HCT116 (cell line): ENCODE results near the gene STARD3. TPM values are rescaled to one million over a fixed set of nuclear protein-coding genes. Genes with fewer than 3 reads are reported as not detected.

Experiments used
- ATAC-seq: fragments of 200-7000 bp; cut with Tn5 transposase; 2 replicates; pipeline ENCODE4 v1.9.1; 2020; ENCODE audit warnings: mild to moderate bottlenecking, moderate library complexity
- BruUV-seq: library from RNA; stranded (reverse); fragments of 400-500 nt; replicated peaks from 2 replicates; lab custom pipeline; 2021; lab: Mats Ljungman, UMichigan
- CTCF ChIA-PET: fragments of 300-600 bp; sonication (Branson Sonifier 250); formaldehyde crosslinking; loops from one replicate; lab custom pipeline; 2021; ENCODE audit warnings: antibody characterized with exemption; lab: Charles Lee
- POLR2A ChIA-PET: fragments of 300-600, 350-600 bp; sonication (Branson Sonifier 250); formaldehyde crosslinking; loops from one replicate; lab custom pipeline; 2021; ENCODE audit warnings: antibody characterized with exemption; lab: Charles Lee
- RAD21 ChIA-PET, 2 experiments: fragments of 300-600 bp; sonication (Branson Sonifier 250); formaldehyde crosslinking; loops; one replicate each; lab custom pipeline; 2023; ENCODE audit warnings: low total read pairs in 2 of 2; ENCODE audit not compliant: uncharacterized antibody in 2 of 2, unreplicated experiment in 2 of 2, low non-redundant PET in 1 of 2; lab: Charles Lee
- DNase-seq: peaks from one replicate; pipeline ENCODE4 v3.0.0-alpha.2; 2010; ENCODE audit warnings: low read depth, low spot score
- H2AFZ ChIP-seq: fragments of 200-600 bp; shearing (Covaris generic), sonication (generic); 2 replicates; pipeline ENCODE4 v1.6.1; 2017; ENCODE audit warnings: low read depth, mixed run types, mixed read lengths, antibody characterized with exemption, low read length; ENCODE audit not compliant: poor library complexity, severe bottlenecking
- H3K27ac ChIP-seq: 2 replicates; pipeline ENCODE4 v1.5.1; 2012; ENCODE audit warnings: low read depth, low read length
- H3K27me3 ChIP-seq: fragments of 200-600 bp; sonication (generic); 2 replicates; pipeline ENCODE4 v1.6.1; 2016; ENCODE audit warnings: mixed run types, low read length, mixed read lengths; ENCODE audit not compliant: insufficient read depth
- H3K36me3 ChIP-seq, 2 experiments: fragments of 200-500 bp in 1 of 2; fragments of 200-600 bp in 1 of 2; sonication (Bioruptor generic) in 1 of 2; sonication (generic) in 1 of 2; 2 replicates each; pipeline versions ENCODE4 v1.5.1 to v1.6.1; 2014 to 2016; ENCODE audit warnings: low read length in 2 of 2, inconsistent platforms in 1 of 2, mixed read lengths in 1 of 2, mixed run types in 1 of 2; ENCODE audit not compliant: insufficient read depth in 2 of 2, control insufficient read depth in 1 of 2
- H3K4me1 ChIP-seq, 2 experiments: fragments of 200-600 bp in 1 of 2; sonication (generic) in 1 of 2; 2 replicates each; pipeline versions ENCODE4 v1.5.1 to v1.6.1; 2012 to 2017; ENCODE audit warnings: low read length in 2 of 2, inconsistent platforms in 1 of 2, mild to moderate bottlenecking in 1 of 2, mixed read lengths in 1 of 2, mixed run types in 1 of 2, moderate library complexity in 1 of 2; ENCODE audit not compliant: insufficient read depth in 2 of 2, control insufficient read depth in 1 of 2
- H3K4me2 ChIP-seq: fragments of 200-600 bp; sonication (generic); 2 replicates; pipeline ENCODE4 v1.6.1; 2017; ENCODE audit warnings: mixed run types, low read length, mixed read lengths
- H3K4me3 ChIP-seq, 2 experiments: fragments of 200-600 bp in 1 of 2; sonication (generic) in 1 of 2; replicated peaks in 1 of 2; 2 replicates each; pipeline ENCODE4 v1.5.1; 2011 to 2016; ENCODE audit warnings: low read length in 2 of 2, control low read depth in 1 of 2, low read depth in 1 of 2, mild to moderate bottlenecking in 1 of 2, mixed read lengths in 1 of 2, mixed run types in 1 of 2
- H3K79me2 ChIP-seq: fragments of 200-600 bp; sonication (generic); 2 replicates; pipeline ENCODE4 v1.6.1; 2017; ENCODE audit warnings: mild to moderate bottlenecking, mixed run types, low read length, moderate library complexity, mixed read lengths; ENCODE audit not compliant: insufficient read depth
- H3K9ac ChIP-seq: fragments of 200-600 bp; sonication (generic); 2 replicates; pipeline ENCODE4 v1.6.1; 2016; ENCODE audit warnings: low read length, mixed read lengths
- H3K9me2 ChIP-seq: fragments of 200-600 bp; sonication (generic), shearing (Covaris generic); 2 replicates; pipeline ENCODE4 v1.6.1; 2017; ENCODE audit warnings: mixed run types, mild to moderate bottlenecking, moderate library complexity; ENCODE audit not compliant: insufficient read depth
- H3K9me3 ChIP-seq, 2 experiments: fragments of 200-500 bp in 1 of 2; fragments of 200-600 bp in 1 of 2; sonication (Bioruptor generic) in 1 of 2; sonication (generic) in 1 of 2; 2 replicates each; pipeline ENCODE4 v1.6.1; 2014 to 2017; ENCODE audit warnings: low read length in 2 of 2, mixed read lengths in 2 of 2, inconsistent platforms in 1 of 2, low read depth in 1 of 2, mild to moderate bottlenecking in 1 of 2, mixed run types in 1 of 2, moderate library complexity in 1 of 2; ENCODE audit not compliant: control insufficient read depth in 1 of 2, insufficient read depth in 1 of 2
- H4K20me1 ChIP-seq: fragments of 200-600 bp; sonication (generic), shearing (Covaris generic); 2 replicates; pipeline ENCODE4 v1.6.1; 2017; ENCODE audit warnings: mixed run types, mild to moderate bottlenecking, moderate library complexity; ENCODE audit not compliant: insufficient read depth
- CEBPB ChIP-seq: IDR thresholded peaks from 2 replicates; pipeline ENCODE4 v1.6.1; 2012; ENCODE audit warnings: low read depth
- EGR1 ChIP-seq: IDR thresholded peaks from 2 replicates; pipeline ENCODE4 v1.6.1; 2012; ENCODE audit warnings: low read depth
- ELF1 ChIP-seq: IDR thresholded peaks from 2 replicates; pipeline ENCODE4 v1.6.1; 2012; ENCODE audit warnings: low read depth, borderline replicate concordance
- EZH2 ChIP-seq: fragments of 200-600 bp; sonication (generic); IDR thresholded peaks from 2 replicates; pipeline ENCODE4 v1.6.1; 2017; ENCODE audit warnings: antibody characterized with exemption, mixed run types
- EZH2phosphoT487 ChIP-seq: fragments of 200-600 bp; IDR thresholded peaks from 2 replicates; pipeline ENCODE4 v1.6.1; 2018; ENCODE audit warnings: antibody characterized with exemption, borderline replicate concordance
- FOSL1 ChIP-seq: IDR thresholded peaks from 2 replicates; pipeline ENCODE4 v1.6.1; 2012; ENCODE audit warnings: low read depth
- MAX ChIP-seq: IDR thresholded peaks from 2 replicates; pipeline ENCODE4 v1.6.1; 2012
- POLR2AphosphoS5 ChIP-seq: IDR thresholded peaks from 2 replicates; pipeline ENCODE4 v1.6.1; 2011; ENCODE audit warnings: mild to moderate bottlenecking, low read depth, low read length, moderate library complexity
- RAD21 ChIP-seq: IDR thresholded peaks from 2 replicates; pipeline ENCODE4 v1.6.1; 2012; ENCODE audit warnings: low read depth, mild to moderate bottlenecking
- REST ChIP-seq: IDR thresholded peaks from 2 replicates; pipeline ENCODE4 v1.6.1; 2012; ENCODE audit warnings: low read depth
- SIN3A ChIP-seq: IDR thresholded peaks from 2 replicates; pipeline ENCODE4 v1.6.1; 2012; ENCODE audit warnings: low read depth
- SP1 ChIP-seq: IDR thresholded peaks from 2 replicates; pipeline ENCODE4 v1.6.1; 2012; ENCODE audit warnings: low read depth
- SRF ChIP-seq: IDR thresholded peaks from 2 replicates; pipeline ENCODE4 v1.6.1; 2012; ENCODE audit warnings: low read depth
- TCF7L2 ChIP-seq: IDR thresholded peaks from 2 replicates; pipeline ENCODE4 v1.7.0; 2011; ENCODE audit warnings: borderline replicate concordance, inconsistent platforms; ENCODE audit not compliant: insufficient read depth, insufficient read length; ENCODE audit errors: extremely low read depth
- YY1 ChIP-seq: IDR thresholded peaks from 2 replicates; pipeline ENCODE4 v1.6.1; 2011; ENCODE audit warnings: low read length, low read depth, moderate library complexity, mild to moderate bottlenecking; ENCODE audit not compliant: insufficient replicate concordance; ENCODE audit errors: extremely low read depth
- ZFX ChIP-seq: fragments of 450-650 bp; IDR thresholded peaks from 2 replicates; pipeline ENCODE4 v1.6.1; 2017
- ZNF274 ChIP-seq: fragments of 200-500 bp; sonication (Bioruptor generic); IDR thresholded peaks from 2 replicates; pipeline ENCODE4 v1.6.1; 2014; ENCODE audit warnings: mild to moderate bottlenecking, low read depth, low read length, inconsistent platforms
- intact Hi-C: fragments of 100-400 bp; cut with micrococcal nuclease; formaldehyde crosslinking; loops from 2 replicates; pipeline ENCODE4 v1.10.0; 2022
- total RNA-seq: library from RNA; stranded (reverse); gene quantifications from one replicate; pipeline ENCODE4 v1.2.1, GENCODE V29; 2021; ENCODE audit not compliant: unreplicated experiment

Gene STARD3
- total RNA-seq, 1 experiment from 2014 or later: 73.9 TPM

- H3K27ac ChIP-seq: no peak overlapping the region
- H3K4me1 ChIP-seq: peaks cover 29 to 41% of the 10 kb centered on the region in 2 experiments
- peaks cover 44% of the 10 kb centered on the region for H3K79me2 ChIP-seq
Measured at GRCh38 chr17:39706921-39707337, 70.0 kb downstream of the STARD3 start.

GRCh38 chr17:39709319-39709997, 72.5 kb downstream of the STARD3 start:
- Histone ChIP-seq H3K4me2 (no peak overlapping the region), H3K4me3 (no peak overlapping the region), H3K9me3 (no peaks in the 10 kb centered on the region), H3K27ac (no peak overlapping the region), H3K9ac (no peak overlapping the region), H3K9me2 (no peaks in the 10 kb centered on the region), H3K4me1 (peaks cover 27 to 28% of the 10 kb centered on the region in 2 experiments), H3K27me3 (no peaks in the 10 kb centered on the region), H4K20me1 (no peaks in the 10 kb centered on the region), H3K36me3 (peaks cover 4 to 28% of the 10 kb centered on the region in 2 experiments; a peak in 2 of 4 replicates), H3K79me2 (peaks cover 19% of the 10 kb centered on the region; the same call in 1 of the 2 replicates), H2AFZ (no peak overlapping the region)
- ChIA-PET RAD21 (no interaction called here), POLR2A (no interaction called here), CTCF (interaction anchor here (1.0 kb wide), 1 partner anchor 56 kb away, joined by 3 read pairs; no protein-coding TSS in a partner anchor)
- ATAC-seq (no peak), DNase-seq (no peak)
- intact Hi-C loops: no loop called here
- BruUV-seq: no TSS peak
- TF ChIP-seq MAX: no peak
- TF ChIP-seq SP1: no peak
- no peak for TF ChIP-seq RAD21
- TF ChIP-seq YY1: no peak
- TF ChIP-seq REST: no peak
- no peak for TF ChIP-seq EGR1
- TF ChIP-seq SRF: no peak
- no peak for TF ChIP-seq EZH2
- no peak for TF ChIP-seq EZH2phosphoT487
- no peak for TF ChIP-seq SIN3A
- no peak for TF ChIP-seq CEBPB

More at GRCh38 chr17:39706921-39707337, 70.0 kb downstream of the STARD3 start:
- CTCF ChIA-PET: no interaction called here
- no peak overlapping the region for H2AFZ ChIP-seq
- no peaks in the 10 kb centered on the region for H3K9me2 ChIP-seq
- H3K27me3 ChIP-seq: no peaks in the 10 kb centered on the region
- DNase-seq (no peak), ATAC-seq (no peak)
- no peaks in the 10 kb centered on the region for H4K20me1 ChIP-seq
- no peaks in the 10 kb centered on the region for H3K9me3 ChIP-seq
- POLR2A ChIA-PET: no interaction called here
- no peak overlapping the region for H3K9ac ChIP-seq
- no peak overlapping the region for H3K4me3 ChIP-seq
- no peak for TF ChIP-seq EGR1
- TF ChIP-seq FOSL1: no peak
- TF ChIP-seq SP1: no peak
- TF ChIP-seq MAX: no peak
- TF ChIP-seq ELF1: no peak
- no peak for TF ChIP-seq ZNF274
- TF ChIP-seq POLR2AphosphoS5: no peak
- TF ChIP-seq ZFX: no peak
- no peak for TF ChIP-seq EZH2
- no peak for TF ChIP-seq TCF7L2
- intact Hi-C loops: no loop called here
- RAD21 ChIA-PET: no interaction called here
- no peak overlapping the region for H3K4me2 ChIP-seq
- H3K36me3 ChIP-seq: peaks cover 4 to 21% of the 10 kb centered on the region in 2 experiments; a peak in 2 of 4 replicates
- no TSS peak for BruUV-seq
